HepG2 (cell line): ENCODE data around the gene ITPRIPL1. TPM values are rescaled to one million over a fixed set of nuclear protein-coding genes. Genes with fewer than 3 reads are reported as not detected.

Source experiments
- KDM2A ChIP-seq: sonication (generic); formaldehyde crosslinking; IDR thresholded peaks from 2 replicates; pipeline ENCODE4 v1.4.0; 2020; ENCODE audit warnings: low read depth, missing genetic modification reagents, borderline replicate concordance
- KDM6A ChIP-seq: IDR thresholded peaks from 2 replicates; pipeline ENCODE4 v1.6.1; 2016; ENCODE audit warnings: low read depth
- MED1 ChIP-seq: sonication (generic); formaldehyde crosslinking; IDR thresholded peaks from 2 replicates; pipeline ENCODE4 v1.4.0; 2020; ENCODE audit warnings: missing genetic modification reagents
- NFIC ChIP-seq: IDR thresholded peaks from 2 replicates; pipeline ENCODE4 v1.6.1; 2012; ENCODE audit warnings: mild to moderate bottlenecking, low read length, inconsistent platforms
- SOX13 ChIP-seq, 3 experiments: fragments of 450-650 bp in 1 of 3; sonication (generic) in 1 of 3; formaldehyde crosslinking in 1 of 3; IDR thresholded peaks in 2 of 3; conservative IDR thresholded peaks in 1 of 3; 2 replicates each; pipeline versions ENCODE4 v1.5.0 to v1.6.1; 2016 to 2020; ENCODE audit warnings: antibody characterized with exemption in 1 of 3, mild to moderate bottlenecking in 1 of 3, missing compliant biosample characterization in 1 of 3, missing genetic modification reagents in 1 of 3, moderate library complexity in 1 of 3
- ZFP90 ChIP-seq: sonication (generic); formaldehyde crosslinking; IDR thresholded peaks from 2 replicates; pipeline ENCODE4 v1.8.0; 2022; ENCODE audit warnings: missing genetic modification reagents, mild to moderate bottlenecking, inconsistent platforms, borderline replicate concordance
- ZNF460 ChIP-seq: sonication (generic); formaldehyde crosslinking; IDR thresholded peaks from 2 replicates; pipeline ENCODE4 v1.5.1; 2020; ENCODE audit warnings: missing genetic modification reagents, mild to moderate bottlenecking, borderline replicate concordance
- ZNF569 ChIP-seq: sonication (generic); formaldehyde crosslinking; IDR thresholded peaks from 2 replicates; pipeline ENCODE4 v1.5.0; 2020; ENCODE audit warnings: mild to moderate bottlenecking, missing genetic modification reagents, moderate library complexity, borderline replicate concordance
- ZNF577 ChIP-seq: sonication (generic); formaldehyde crosslinking; IDR thresholded peaks from 2 replicates; pipeline ENCODE4 v1.4.0; 2020; ENCODE audit warnings: mild to moderate bottlenecking, low read depth, missing genetic modification reagents, borderline replicate concordance
- polyA plus RNA-seq, 8 experiments: library from polyadenylated mRNA; depleted of rRNA in 3 of 8; stranded (reverse) in 7 of 8; unstranded in 1 of 8; fragments of >200 nt; fragmentation: Illumina TruSeq in 4 of 8; extraction: Trizol in 4 of 8; gene quantifications; 2 replicates each; pipeline versions ENCODE4 v1.2.1 to v1.2.3, GENCODE V29; 2011 to 2016; ENCODE audit warnings: low read depth in 4 of 8, missing spikeins in 1 of 8, mixed read lengths in 1 of 8; ENCODE audit not compliant: insufficient read depth in 1 of 8
- total RNA-seq, 5 experiments: library from RNA; depleted of rRNA; stranded (reverse); fragments of >200 nt; fragmentation: Illumina TruSeq; extraction: Trizol; gene quantifications; 2 replicates each; pipeline ENCODE4 v1.2.3, GENCODE V29; 2016; ENCODE audit warnings: low read depth in 1 of 5
- TF ChIP-seq, protein P1 (sequence below): sonication (generic); formaldehyde crosslinking; IDR thresholded peaks from 2 replicates; pipeline ENCODE4 v1.5.1; 2020; ENCODE audit warnings: missing genetic modification reagents, mild to moderate bottlenecking, borderline replicate concordance
- TF ChIP-seq, protein P2 (sequence below): sonication (generic); formaldehyde crosslinking; IDR thresholded peaks from 2 replicates; pipeline ENCODE4 v1.8.0; 2022; ENCODE audit warnings: mild to moderate bottlenecking, missing genetic modification reagents, borderline replicate concordance
- TF ChIP-seq, protein P3 (sequence below): sonication (generic); formaldehyde crosslinking; conservative IDR thresholded peaks from 2 replicates; pipeline ENCODE4 v1.8.1; 2023; ENCODE audit warnings: missing genetic modification reagents
- TF ChIP-seq, protein P4 (sequence below): sonication (generic); formaldehyde crosslinking; IDR thresholded peaks from 2 replicates; pipeline ENCODE4 v1.5.0; 2020; ENCODE audit warnings: missing genetic modification reagents
- TF ChIP-seq, protein P5 (sequence below): sonication (generic); formaldehyde crosslinking; IDR thresholded peaks from 2 replicates; pipeline ENCODE4 v1.8.1; 2023; ENCODE audit warnings: mild to moderate bottlenecking, missing genetic modification reagents, borderline replicate concordance
- TF ChIP-seq, protein P6 (sequence below): sonication (generic); formaldehyde crosslinking; IDR thresholded peaks from 2 replicates; pipeline ENCODE4 v1.4.0; 2020; ENCODE audit warnings: missing genetic modification reagents, low read depth, mild to moderate bottlenecking, borderline replicate concordance
- TF ChIP-seq, protein P7 (sequence below): sonication (generic); formaldehyde crosslinking; IDR thresholded peaks from 2 replicates; pipeline ENCODE4 v1.4.0; 2020; ENCODE audit warnings: mild to moderate bottlenecking, low read depth, missing genetic modification reagents

The ITPRIPL1 gene
- total and polyA plus RNA-seq, 2 of the 13 experiments (the other 11 are each of a cell fraction or from before 2014, with no cell fraction given) = 4.3 to 11.7 TPM

DNA sequence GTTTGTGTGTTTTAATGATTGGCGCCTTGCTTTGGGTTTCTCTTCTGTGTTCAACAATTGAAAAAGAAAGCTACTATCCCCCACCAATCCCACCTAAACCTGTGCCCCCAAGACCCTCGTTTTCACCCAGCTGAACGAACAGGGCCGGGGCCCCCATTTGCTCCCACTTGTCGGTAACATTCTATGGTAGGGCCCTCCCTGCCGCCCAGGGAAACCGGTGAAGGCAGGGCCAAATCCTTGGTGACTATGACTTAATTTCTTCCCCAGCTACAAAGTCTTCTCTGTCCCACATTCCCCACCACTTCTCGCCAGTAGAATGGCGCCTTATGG, 19.2 kb upstream of the ITPRIPL1 start (continued):
- TF ChIP-seq, protein P1, sequence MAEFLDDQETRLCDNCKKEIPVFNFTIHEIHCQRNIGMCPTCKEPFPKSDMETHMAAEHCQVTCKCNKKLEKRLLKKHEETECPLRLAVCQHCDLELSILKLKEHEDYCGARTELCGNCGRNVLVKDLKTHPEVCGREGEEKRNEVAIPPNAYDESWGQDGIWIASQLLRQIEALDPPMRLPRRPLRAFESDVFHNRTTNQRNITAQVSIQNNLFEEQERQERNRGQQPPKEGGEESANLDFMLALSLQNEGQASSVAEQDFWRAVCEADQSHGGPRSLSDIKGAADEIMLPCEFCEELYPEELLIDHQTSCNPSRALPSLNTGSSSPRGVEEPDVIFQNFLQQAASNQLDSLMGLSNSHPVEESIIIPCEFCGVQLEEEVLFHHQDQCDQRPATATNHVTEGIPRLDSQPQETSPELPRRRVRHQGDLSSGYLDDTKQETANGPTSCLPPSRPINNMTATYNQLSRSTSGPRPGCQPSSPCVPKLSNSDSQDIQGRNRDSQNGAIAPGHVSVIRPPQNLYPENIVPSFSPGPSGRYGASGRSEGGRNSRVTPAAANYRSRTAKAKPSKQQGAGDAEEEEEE (CRISPR knock-in tag) = no peak
- TF ChIP-seq, protein P2, sequence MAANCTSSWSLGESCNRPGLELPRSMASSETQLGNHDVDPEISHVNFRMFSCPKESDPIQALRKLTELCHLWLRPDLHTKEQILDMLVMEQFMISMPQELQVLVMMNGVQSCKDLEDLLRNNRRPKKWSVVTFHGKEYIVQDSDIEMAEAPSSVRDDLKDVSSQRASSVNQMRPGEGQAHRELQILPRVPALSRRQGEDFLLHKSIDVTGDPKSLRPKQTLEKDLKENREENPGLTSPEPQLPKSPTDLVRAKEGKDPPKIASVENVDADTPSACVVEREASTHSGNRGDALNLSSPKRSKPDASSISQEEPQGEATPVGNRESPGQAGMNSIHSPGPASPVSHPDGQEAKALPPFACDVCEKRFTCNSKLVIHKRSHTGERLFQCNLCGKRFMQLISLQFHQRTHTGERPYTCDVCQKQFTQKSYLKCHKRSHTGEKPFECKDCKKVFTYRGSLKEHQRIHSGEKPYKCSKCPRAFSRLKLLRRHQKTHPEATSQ (CRISPR knock-in tag) = 0 out of 2 replicates have a peak, but pooled peaks have one; percentile 36
- no peak for TF ChIP-seq ZNF460
- 0 out of 2 replicates have a peak, but pooled peaks have one; percentile 7 for TF ChIP-seq NFIC
- TF ChIP-seq, protein P3, sequence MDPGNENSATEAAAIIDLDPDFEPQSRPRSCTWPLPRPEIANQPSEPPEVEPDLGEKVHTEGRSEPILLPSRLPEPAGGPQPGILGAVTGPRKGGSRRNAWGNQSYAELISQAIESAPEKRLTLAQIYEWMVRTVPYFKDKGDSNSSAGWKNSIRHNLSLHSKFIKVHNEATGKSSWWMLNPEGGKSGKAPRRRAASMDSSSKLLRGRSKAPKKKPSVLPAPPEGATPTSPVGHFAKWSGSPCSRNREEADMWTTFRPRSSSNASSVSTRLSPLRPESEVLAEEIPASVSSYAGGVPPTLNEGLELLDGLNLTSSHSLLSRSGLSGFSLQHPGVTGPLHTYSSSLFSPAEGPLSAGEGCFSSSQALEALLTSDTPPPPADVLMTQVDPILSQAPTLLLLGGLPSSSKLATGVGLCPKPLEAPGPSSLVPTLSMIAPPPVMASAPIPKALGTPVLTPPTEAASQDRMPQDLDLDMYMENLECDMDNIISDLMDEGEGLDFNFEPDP (CRISPR knock-in tag) = 0 out of 2 replicates have a peak, but pooled peaks have one; percentile 60
- 0 out of 2 replicates have a peak, but pooled peaks have one; percentile 61 for TF ChIP-seq ZNF569 (CRISPR knock-in tag)
- TF ChIP-seq ZFP90 (CRISPR knock-in tag) = no peak
- TF ChIP-seq, protein P4, sequence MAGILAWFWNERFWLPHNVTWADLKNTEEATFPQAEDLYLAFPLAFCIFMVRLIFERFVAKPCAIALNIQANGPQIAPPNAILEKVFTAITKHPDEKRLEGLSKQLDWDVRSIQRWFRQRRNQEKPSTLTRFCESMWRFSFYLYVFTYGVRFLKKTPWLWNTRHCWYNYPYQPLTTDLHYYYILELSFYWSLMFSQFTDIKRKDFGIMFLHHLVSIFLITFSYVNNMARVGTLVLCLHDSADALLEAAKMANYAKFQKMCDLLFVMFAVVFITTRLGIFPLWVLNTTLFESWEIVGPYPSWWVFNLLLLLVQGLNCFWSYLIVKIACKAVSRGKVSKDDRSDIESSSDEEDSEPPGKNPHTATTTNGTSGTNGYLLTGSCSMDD (CRISPR knock-in tag) = no peak
- TF ChIP-seq KDM6A (CRISPR knock-in tag) = no peak
- peak; percentile 41; the same call in 1 of the 2 replicates for TF ChIP-seq SOX13 (IDR thresholded peaks at IDR 0.05)
- TF ChIP-seq SOX13 (CRISPR knock-in tag; conservative IDR thresholded peaks at IDR 0.05 in 1 of 2, IDR thresholded peaks at IDR 0.05 in 1 of 2) = no peak
- no peak for TF ChIP-seq ZNF577 (CRISPR knock-in tag)
- no peak for TF ChIP-seq MED1 (CRISPR knock-in tag)
- no peak for TF ChIP-seq KDM2A (CRISPR knock-in tag)
- TF ChIP-seq, protein P5, sequence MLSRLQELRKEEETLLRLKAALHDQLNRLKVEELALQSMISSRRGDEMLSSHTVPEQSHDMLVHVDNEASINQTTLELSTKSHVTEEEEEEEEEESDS (CRISPR knock-in tag) = peak; percentile 21; the same call in 1 of the 2 replicates
- TF ChIP-seq, protein P6, sequence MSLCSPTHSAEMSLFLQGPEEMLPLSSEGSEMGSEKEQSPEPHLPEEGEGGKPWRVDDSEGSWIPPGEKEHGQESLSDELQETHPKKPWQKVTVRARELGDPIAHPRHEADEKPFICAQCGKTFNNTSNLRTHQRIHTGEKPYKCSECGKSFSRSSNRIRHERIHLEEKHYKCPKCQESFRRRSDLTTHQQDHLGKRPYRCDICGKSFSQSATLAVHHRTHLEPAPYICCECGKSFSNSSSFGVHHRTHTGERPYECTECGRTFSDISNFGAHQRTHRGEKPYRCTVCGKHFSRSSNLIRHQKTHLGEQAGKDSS (CRISPR knock-in tag) = no peak
- TF ChIP-seq, protein P7, sequence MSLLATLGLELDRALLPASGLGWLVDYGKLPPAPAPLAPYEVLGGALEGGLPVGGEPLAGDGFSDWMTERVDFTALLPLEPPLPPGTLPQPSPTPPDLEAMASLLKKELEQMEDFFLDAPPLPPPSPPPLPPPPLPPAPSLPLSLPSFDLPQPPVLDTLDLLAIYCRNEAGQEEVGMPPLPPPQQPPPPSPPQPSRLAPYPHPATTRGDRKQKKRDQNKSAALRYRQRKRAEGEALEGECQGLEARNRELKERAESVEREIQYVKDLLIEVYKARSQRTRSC (CRISPR knock-in tag) = 0 out of 2 replicates have a peak, but pooled peaks have one; percentile 5
